ENCODE results near the gene ZFR. TPM values are rescaled to one million over a fixed set of nuclear protein-coding genes. Genes with fewer than 3 reads are reported as not detected.

Gene ZFR
- polyA plus RNA-seq, 2 of the 4 experiments (the other 2 are of a cell fraction): 65.6 to 107 TPM

DNA sequence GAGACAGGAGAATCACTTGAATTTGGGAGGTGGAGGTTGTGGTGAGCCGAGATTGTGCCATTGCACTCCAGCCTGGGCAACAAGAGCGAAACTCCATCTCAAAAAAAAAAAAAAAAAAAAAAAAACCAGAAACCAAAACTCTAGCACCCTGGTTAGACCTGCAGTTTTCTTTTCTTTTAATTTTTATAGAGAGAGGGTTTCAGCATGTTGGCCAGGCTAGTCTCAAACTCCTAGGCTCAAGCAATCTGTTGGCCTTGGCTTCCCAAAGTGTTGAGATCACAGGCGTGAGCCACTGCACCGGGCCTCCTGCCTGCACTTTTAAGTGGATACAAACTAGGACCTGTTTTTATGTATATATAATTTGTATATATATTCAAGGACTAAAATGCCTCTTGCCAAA is 118.9 kb downstream of the ZFR start:
- no peak overlapping the region for H3K4me2 ChIP-seq
- POLR2A ChIA-PET: no interaction called here
- H3K9me3 ChIP-seq: 0 out of 3 replicates have a peak, but pooled peaks cover 4% of the 10 kb centered on the region
- H3K4me3 ChIP-seq: no peak overlapping the region
- no peak for TF ChIP-seq CHD4 (IDR thresholded peaks at IDR 0.05; ENCODE audit: borderline replicate concordance)
- no peak for TF ChIP-seq MAZ (IDR thresholded peaks at IDR 0.05; ENCODE audit: borderline replicate concordance, low read depth, low read length)
- no peak for TF ChIP-seq HOXA7 (CRISPR knock-in tag; IDR thresholded peaks at IDR 0.05)
- TF ChIP-seq, protein P1, sequence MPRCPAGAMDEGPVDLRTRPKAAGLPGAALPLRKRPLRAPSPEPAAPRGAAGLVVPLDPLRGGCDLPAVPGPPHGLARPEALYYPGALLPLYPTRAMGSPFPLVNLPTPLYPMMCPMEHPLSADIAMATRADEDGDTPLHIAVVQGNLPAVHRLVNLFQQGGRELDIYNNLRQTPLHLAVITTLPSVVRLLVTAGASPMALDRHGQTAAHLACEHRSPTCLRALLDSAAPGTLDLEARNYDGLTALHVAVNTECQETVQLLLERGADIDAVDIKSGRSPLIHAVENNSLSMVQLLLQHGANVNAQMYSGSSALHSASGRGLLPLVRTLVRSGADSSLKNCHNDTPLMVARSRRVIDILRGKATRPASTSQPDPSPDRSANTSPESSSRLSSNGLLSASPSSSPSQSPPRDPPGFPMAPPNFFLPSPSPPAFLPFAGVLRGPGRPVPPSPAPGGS (IDR thresholded peaks at IDR 0.05): no peak
- TF ChIP-seq HOXB13 (CRISPR knock-in tag; IDR thresholded peaks at IDR 0.05; ENCODE audit: low read depth): no peak
- TF ChIP-seq, protein P2, sequence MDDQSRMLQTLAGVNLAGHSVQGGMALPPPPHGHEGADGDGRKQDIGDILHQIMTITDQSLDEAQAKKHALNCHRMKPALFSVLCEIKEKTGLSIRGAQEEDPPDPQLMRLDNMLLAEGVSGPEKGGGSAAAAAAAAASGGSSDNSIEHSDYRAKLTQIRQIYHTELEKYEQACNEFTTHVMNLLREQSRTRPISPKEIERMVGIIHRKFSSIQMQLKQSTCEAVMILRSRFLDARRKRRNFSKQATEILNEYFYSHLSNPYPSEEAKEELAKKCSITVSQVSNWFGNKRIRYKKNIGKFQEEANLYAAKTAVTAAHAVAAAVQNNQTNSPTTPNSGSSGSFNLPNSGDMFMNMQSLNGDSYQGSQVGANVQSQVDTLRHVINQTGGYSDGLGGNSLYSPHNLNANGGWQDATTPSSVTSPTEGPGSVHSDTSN (IDR thresholded peaks at IDR 0.05): no peak
- no peak for TF ChIP-seq ZC3H11A (IDR thresholded peaks at IDR 0.05)
- no peak for TF ChIP-seq RNF2 (IDR thresholded peaks at IDR 0.05; ENCODE audit: borderline replicate concordance, low read depth)
- TF ChIP-seq NPAS2 (CRISPR knock-in tag; IDR thresholded peaks at IDR 0.05; ENCODE audit: borderline replicate concordance): no peak
- TF ChIP-seq CEBPB (IDR thresholded peaks at IDR 0.05): no peak
- TF ChIP-seq GATA3 (IDR thresholded peaks at IDR 0.05; ENCODE audit: borderline replicate concordance): no peak
- TF ChIP-seq CHD2 (IDR thresholded peaks at IDR 0.05; ENCODE audit: low read length, partially characterized antibody): no peak
- no peak for TF ChIP-seq ZFP36 (IDR thresholded peaks at IDR 0.05; ENCODE audit: borderline replicate concordance, partially characterized antibody)
- TF ChIP-seq ZSCAN20 (CRISPR knock-in tag; IDR thresholded peaks at IDR 0.05): no peak
- no peak for TF ChIP-seq BHLHE40 (IDR thresholded peaks at IDR 0.05; ENCODE audit: low read depth, low read length)
- TF ChIP-seq, protein P3, sequence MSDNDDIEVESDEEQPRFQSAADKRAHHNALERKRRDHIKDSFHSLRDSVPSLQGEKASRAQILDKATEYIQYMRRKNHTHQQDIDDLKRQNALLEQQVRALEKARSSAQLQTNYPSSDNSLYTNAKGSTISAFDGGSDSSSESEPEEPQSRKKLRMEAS (IDR thresholded peaks at IDR 0.05): no peak
- TF ChIP-seq FOXS1 (CRISPR knock-in tag; IDR thresholded peaks at IDR 0.05): no peak
- DNase-seq (ENCODE audit: low read depth in 1 of 2, low spot score in 1 of 2): no peak
- no peak for ATAC-seq
- CTCF ChIA-PET: interaction anchor here (0.8 kb wide), 1 partner anchor 92 kb away, joined by 3 read pairs; no protein-coding TSS in a partner anchor
- WGBS (ENCODE audit: missing lambda C conversion rate): 86% methylated on average over 4 of the region's 4 CpGs
- no peak for FAIRE-seq
- H3K27ac ChIP-seq: no peak overlapping the region
- H3K4me1 ChIP-seq: peaks cover 3% of the 10 kb centered on the region; the same call in 1 of the 3 replicates

DNA sequence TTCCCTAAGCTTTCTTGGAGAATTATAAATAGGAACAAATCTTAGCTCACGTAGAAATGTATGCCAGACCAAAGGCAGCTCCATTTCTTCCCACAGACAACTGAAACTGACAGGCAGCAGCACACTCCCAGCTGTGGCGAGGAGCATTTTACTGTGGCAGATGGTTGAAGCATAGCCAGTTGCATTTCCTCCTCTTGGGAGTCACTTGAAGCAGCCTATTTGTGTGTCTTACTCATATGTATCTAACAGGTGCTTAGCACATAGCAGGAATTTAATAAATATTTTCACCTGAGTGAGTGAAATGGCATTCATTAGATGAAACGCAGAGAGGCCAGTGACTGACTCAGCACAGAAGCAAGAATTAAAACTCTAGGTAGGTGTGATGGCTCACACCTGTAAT is 119.5 kb downstream of the ZFR start:
- POLR2A ChIA-PET: no interaction called here
- Histone ChIP-seq H3K4me2 (no peak overlapping the region), H3K9me3 (0 out of 3 replicates have a peak, but pooled peaks cover 4% of the 10 kb centered on the region), H3K4me1 (peaks cover 3% of the 10 kb centered on the region; the same call in 1 of the 3 replicates), H3K4me3 (no peak overlapping the region), H3K27ac (no peak overlapping the region)
- FAIRE-seq (no peak), ATAC-seq (no peak), DNase-seq (ENCODE audit: low read depth in 1 of 2, low spot score in 1 of 2) (no peak)
- TF ChIP-seq EHMT2 (IDR thresholded peaks at IDR 0.05; ENCODE audit: low read depth) (no peak), ZFP36 (IDR thresholded peaks at IDR 0.05; ENCODE audit: borderline replicate concordance, partially characterized antibody) (no peak), CHD4 (IDR thresholded peaks at IDR 0.05; ENCODE audit: borderline replicate concordance) (no peak), EHF (CRISPR knock-in tag; IDR thresholded peaks at IDR 0.05) (no peak), FOSL2 (IDR thresholded peaks at IDR 0.05) (no peak), FOSL2 (CRISPR knock-in tag; IDR thresholded peaks at IDR 0.05) (no peak)
- TF ChIP-seq, protein P4, sequence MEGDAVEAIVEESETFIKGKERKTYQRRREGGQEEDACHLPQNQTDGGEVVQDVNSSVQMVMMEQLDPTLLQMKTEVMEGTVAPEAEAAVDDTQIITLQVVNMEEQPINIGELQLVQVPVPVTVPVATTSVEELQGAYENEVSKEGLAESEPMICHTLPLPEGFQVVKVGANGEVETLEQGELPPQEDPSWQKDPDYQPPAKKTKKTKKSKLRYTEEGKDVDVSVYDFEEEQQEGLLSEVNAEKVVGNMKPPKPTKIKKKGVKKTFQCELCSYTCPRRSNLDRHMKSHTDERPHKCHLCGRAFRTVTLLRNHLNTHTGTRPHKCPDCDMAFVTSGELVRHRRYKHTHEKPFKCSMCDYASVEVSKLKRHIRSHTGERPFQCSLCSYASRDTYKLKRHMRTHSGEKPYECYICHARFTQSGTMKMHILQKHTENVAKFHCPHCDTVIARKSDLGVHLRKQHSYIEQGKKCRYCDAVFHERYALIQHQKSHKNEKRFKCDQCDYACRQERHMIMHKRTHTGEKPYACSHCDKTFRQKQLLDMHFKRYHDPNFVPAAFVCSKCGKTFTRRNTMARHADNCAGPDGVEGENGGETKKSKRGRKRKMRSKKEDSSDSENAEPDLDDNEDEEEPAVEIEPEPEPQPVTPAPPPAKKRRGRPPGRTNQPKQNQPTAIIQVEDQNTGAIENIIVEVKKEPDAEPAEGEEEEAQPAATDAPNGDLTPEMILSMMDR (IDR thresholded peaks at IDR 0.05): no peak
- 83% methylated on average over 3 of the region's 3 CpGs for WGBS (ENCODE audit: missing lambda C conversion rate)
- CTCF ChIA-PET: interaction anchor here (0.8 kb wide), 1 partner anchor 92 kb away, joined by 3 read pairs; no protein-coding TSS in a partner anchor

All from A549 (cell line).